HG02885 (cell line): ENCODE data around the gene TRIAP1.

Experiments used
- ATAC-seq: cut with Tn5 transposase; IDR thresholded peaks from one replicate; pipeline ENCODE4 v1.9.1; 2021; ENCODE audit warnings: mild to moderate bottlenecking; ENCODE audit not compliant: unreplicated experiment, poor library complexity

Gene TRIAP1

GRCh38 chr12:120397824-120398540 is 48.2 kb downstream of the TRIAP1 start:
- no peak for ATAC-seq

GRCh38 chr12:120394483-120395367 is 51.5 kb downstream of the TRIAP1 start:
- ATAC-seq = no peak
